ENCODE data around the gene PLET1. TPM values are rescaled to one million over a fixed set of nuclear protein-coding genes. Genes with fewer than 3 reads are reported as not detected.

The PLET1 gene
- total and polyA plus RNA-seq, 10 donors: not detected

DNA sequence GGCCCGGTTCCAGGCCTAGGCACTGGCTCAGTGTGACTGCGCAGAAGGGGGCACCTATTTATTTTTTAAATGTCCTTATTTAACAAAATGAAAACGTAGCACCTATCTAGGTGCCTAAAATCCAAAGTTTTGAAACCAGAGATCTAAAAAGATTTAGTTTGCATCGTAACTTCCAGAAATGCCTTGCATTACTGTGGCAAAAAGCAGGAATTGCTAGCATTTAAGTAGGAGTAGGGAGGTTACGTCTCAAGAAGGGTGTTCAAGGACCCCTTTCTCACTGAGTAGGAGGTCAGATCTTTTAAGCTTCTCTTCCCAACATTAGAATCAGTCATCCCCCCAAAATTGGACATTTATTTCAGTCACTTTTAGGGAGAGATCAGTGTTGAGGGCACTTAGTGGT is 7.7 kb upstream of the PLET1 start:
- Histone ChIP-seq H3K27ac (no peak overlapping the region), H3K4me3 (no peak overlapping the region), H3K36me3 (no peaks in the 10 kb centered on the region), H3K9me3 (no peaks in the 10 kb centered on the region), H3K27me3 (replicated peaks in 1 of 7) (no peaks in the 10 kb centered on the region), H3K4me1 (peaks cover 0 to 8% (median 0%) of the 10 kb centered on the region in 6 donors)
- WGBS, 5 donors: 72 to 88% (median 82%) methylated on average over 5 of the region's 5 CpGs
- no peak for DNase-seq
- no peak for TF ChIP-seq POLR2AphosphoS5 (IDR thresholded peaks at IDR 0.05)
- no peak for TF ChIP-seq POLR2A (IDR thresholded peaks at IDR 0.05)
- TF ChIP-seq, protein P1, sequence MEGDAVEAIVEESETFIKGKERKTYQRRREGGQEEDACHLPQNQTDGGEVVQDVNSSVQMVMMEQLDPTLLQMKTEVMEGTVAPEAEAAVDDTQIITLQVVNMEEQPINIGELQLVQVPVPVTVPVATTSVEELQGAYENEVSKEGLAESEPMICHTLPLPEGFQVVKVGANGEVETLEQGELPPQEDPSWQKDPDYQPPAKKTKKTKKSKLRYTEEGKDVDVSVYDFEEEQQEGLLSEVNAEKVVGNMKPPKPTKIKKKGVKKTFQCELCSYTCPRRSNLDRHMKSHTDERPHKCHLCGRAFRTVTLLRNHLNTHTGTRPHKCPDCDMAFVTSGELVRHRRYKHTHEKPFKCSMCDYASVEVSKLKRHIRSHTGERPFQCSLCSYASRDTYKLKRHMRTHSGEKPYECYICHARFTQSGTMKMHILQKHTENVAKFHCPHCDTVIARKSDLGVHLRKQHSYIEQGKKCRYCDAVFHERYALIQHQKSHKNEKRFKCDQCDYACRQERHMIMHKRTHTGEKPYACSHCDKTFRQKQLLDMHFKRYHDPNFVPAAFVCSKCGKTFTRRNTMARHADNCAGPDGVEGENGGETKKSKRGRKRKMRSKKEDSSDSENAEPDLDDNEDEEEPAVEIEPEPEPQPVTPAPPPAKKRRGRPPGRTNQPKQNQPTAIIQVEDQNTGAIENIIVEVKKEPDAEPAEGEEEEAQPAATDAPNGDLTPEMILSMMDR (IDR thresholded peaks at IDR 0.05 in 8 of 11, conservative IDR thresholded peaks at IDR 0.05 in 3 of 11): no peak
- intact Hi-C loops (cut with DNase I; ENCODE audit: low total_unique reads): no loop called here

DNA sequence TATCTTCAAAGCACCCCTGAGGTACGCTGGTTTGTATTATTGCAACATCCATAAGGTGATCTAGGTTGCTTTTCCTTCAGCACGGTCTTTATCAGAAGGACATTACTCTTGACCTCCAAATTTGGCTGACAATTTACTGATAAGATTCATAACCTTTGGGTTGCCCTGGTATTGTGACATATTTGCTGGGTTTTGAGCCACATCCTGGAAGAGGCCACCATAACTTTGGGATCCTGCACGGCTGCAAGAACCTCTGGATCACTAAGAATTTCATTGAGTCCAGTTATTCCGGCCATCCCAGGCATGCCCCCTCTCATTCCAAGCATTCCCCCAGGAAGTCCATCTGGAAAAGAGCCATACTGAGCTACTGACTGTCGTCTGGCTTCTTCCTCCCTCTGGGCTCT is 6.5 kb upstream of the PLET1 start:
- intact Hi-C loops (cut with DNase I; ENCODE audit: low total_unique reads): no loop called here
- Histone ChIP-seq H3K4me3 (no peak overlapping the region), H3K27ac (no peak overlapping the region), H3K4me1 (peaks cover 0 to 8% (median 0%) of the 10 kb centered on the region in 6 donors), H3K36me3 (no peaks in the 10 kb centered on the region), H3K9me3 (no peaks in the 10 kb centered on the region), H3K27me3 (replicated peaks in 1 of 7) (no peaks in the 10 kb centered on the region)
- TF ChIP-seq, protein P1 (IDR thresholded peaks at IDR 0.05 in 8 of 11, conservative IDR thresholded peaks at IDR 0.05 in 3 of 11): no peak
- TF ChIP-seq POLR2A (IDR thresholded peaks at IDR 0.05): no peak
- WGBS, 5 donors: 43 to 69% (median 60%) methylated on average over 5 of the region's 5 CpGs
- no peak for DNase-seq

DNA sequence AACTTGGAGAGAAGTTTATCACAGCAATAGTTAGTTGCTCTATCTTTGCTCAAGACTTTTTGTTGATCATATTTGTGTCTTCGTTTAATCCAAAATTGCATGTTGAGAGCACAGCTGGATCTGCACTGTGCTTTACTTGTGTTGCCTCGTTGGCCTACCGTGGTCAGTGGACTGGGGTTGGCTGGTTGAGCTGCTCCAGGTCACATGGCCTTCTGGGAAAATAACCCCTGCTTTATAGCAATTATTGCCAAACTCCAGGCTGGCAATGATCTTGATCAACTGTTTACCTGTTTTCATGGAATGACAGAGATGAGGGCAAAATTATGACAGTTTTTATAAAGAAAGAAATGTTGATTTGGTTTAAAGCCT is 5.7 kb upstream of the PLET1 start:
- TF ChIP-seq, protein P1 (IDR thresholded peaks at IDR 0.05 in 8 of 11, conservative IDR thresholded peaks at IDR 0.05 in 3 of 11): no peak
- TF ChIP-seq POLR2A (IDR thresholded peaks at IDR 0.05): no peak
- TF ChIP-seq POLR2AphosphoS5 (IDR thresholded peaks at IDR 0.05): no peak
- Histone ChIP-seq H3K4me3 (no peak overlapping the region), H3K27me3 (replicated peaks in 1 of 7) (no peaks in the 10 kb centered on the region), H3K4me1 (peaks cover 0 to 6% (median 0%) of the 10 kb centered on the region in 6 donors), H3K27ac (no peak overlapping the region), H3K36me3 (no peaks in the 10 kb centered on the region), H3K9me3 (no peaks in the 10 kb centered on the region)
- intact Hi-C loops (cut with DNase I; ENCODE audit: low total_unique reads): no loop called here
- DNase-seq: no peak
- WGBS, 5 donors: 79 to 93% (median 89%) methylated on average over 3 of the region's 3 CpGs

GRCh38 chr11:112265659-112266409 is 5.2 kb upstream of the PLET1 start:
- Histone ChIP-seq H3K9me3 (no peaks in the 10 kb centered on the region), H3K4me3 (no peak overlapping the region), H3K4me1 (peaks cover 0 to under 1% (median 0%) of the 10 kb centered on the region in 6 donors), H3K36me3 (peaks cover 0 to under 1% (median 0%) of the 10 kb centered on the region in 6 donors), H3K27ac (no peak overlapping the region), H3K27me3 (replicated peaks in 1 of 7) (no peaks in the 10 kb centered on the region)
- TF ChIP-seq POLR2AphosphoS5 (IDR thresholded peaks at IDR 0.05) (no peak), POLR2A (IDR thresholded peaks at IDR 0.05) (no peak)
- TF ChIP-seq, protein P1 (IDR thresholded peaks at IDR 0.05 in 8 of 11, conservative IDR thresholded peaks at IDR 0.05 in 3 of 11): no peak
- intact Hi-C loops (cut with DNase I; ENCODE audit: low total_unique reads): no loop called here
- WGBS, 5 donors: 60 to 92% (median 72%) methylated on average over 11 of the region's 11 CpGs
- no peak for DNase-seq
